ENCODE data around the gene COLQ.
"Not testable (repeated sequence)": the region's sequence is repeated elsewhere in the genome, so short reads cannot be mapped to it uniquely, and the experiment has no call there.

COLQ gene

GRCh38 chr3:15427182-15427880 is 94.2 kb downstream of the COLQ start, which contains the start of the genes EAF1 and METTL6:
Gene EAF1 (plus strand): TSS chr3:15427598. CDS start chr3:15427780, 182 bp downstream.
Gene METTL6 (minus strand): TSS chr3:15427544. CDS start chr3:15426511, 1,033 bp downstream.
- DNase-seq (ENCODE audit: low spot score): peak; percentile 86

GRCh38 chr3:15426579-15427118 is 94.9 kb downstream of the COLQ start:
- DNase-seq (ENCODE audit: low spot score): no peak

- DNase-seq (ENCODE audit: low spot score): peak; percentile 38
These were observed 100.6 kb downstream of the COLQ start for GRCh38 chr3:15420871-15421270.

- DNase-seq (ENCODE audit: low spot score): not testable (repeated sequence)
These were observed 110.5 kb downstream of the COLQ start for GRCh38 chr3:15410966-15411365.

GRCh38 chr3:15409774-15410173 is 111.7 kb downstream of the COLQ start:
- no peak for DNase-seq (ENCODE audit: low spot score)

GRCh38 chr3:15409239-15409638 is 112.3 kb downstream of the COLQ start:
- no peak for DNase-seq (ENCODE audit: low spot score)

GRCh38 chr3:15405448-15406050 is 116.0 kb downstream of the COLQ start:
- DNase-seq (ENCODE audit: low spot score): peak; percentile 29

- DNase-seq (ENCODE audit: low spot score): no peak
These were observed 116.7 kb downstream of the COLQ start for GRCh38 chr3:15404767-15405166.

- no peak for DNase-seq (ENCODE audit: low spot score)
These were observed 117.5 kb downstream of the COLQ start for GRCh38 chr3:15403965-15404364.

- DNase-seq (ENCODE audit: low spot score): no peak
These were observed 118.0 kb downstream of the COLQ start for GRCh38 chr3:15403495-15403894.

GRCh38 chr3:15401936-15402335 is 119.6 kb downstream of the COLQ start:
- no peak for DNase-seq (ENCODE audit: low spot score)

All from AG08396 (cell line).